ENCODE measurements around the gene RRP12. TPM values are rescaled to one million over a fixed set of nuclear protein-coding genes. Genes with fewer than 3 reads are reported as not detected.

The RRP12 gene
- total RNA-seq, 4 donors from 2014 or later, result 14.7 to 50.7 (median 24.4) TPM

GRCh38 chr10:97336446-97336845 lies 64.7 kb downstream of the RRP12 start:
- peak overlapping the region; percentile 46 to 97 (median 90) for H3K27ac ChIP-seq
- peaks cover 0 to under 1% (median 0%) of the 10 kb centered on the region in 3 donors for H3K36me3 ChIP-seq
- TF ChIP-seq, protein P1, sequence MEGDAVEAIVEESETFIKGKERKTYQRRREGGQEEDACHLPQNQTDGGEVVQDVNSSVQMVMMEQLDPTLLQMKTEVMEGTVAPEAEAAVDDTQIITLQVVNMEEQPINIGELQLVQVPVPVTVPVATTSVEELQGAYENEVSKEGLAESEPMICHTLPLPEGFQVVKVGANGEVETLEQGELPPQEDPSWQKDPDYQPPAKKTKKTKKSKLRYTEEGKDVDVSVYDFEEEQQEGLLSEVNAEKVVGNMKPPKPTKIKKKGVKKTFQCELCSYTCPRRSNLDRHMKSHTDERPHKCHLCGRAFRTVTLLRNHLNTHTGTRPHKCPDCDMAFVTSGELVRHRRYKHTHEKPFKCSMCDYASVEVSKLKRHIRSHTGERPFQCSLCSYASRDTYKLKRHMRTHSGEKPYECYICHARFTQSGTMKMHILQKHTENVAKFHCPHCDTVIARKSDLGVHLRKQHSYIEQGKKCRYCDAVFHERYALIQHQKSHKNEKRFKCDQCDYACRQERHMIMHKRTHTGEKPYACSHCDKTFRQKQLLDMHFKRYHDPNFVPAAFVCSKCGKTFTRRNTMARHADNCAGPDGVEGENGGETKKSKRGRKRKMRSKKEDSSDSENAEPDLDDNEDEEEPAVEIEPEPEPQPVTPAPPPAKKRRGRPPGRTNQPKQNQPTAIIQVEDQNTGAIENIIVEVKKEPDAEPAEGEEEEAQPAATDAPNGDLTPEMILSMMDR (IDR thresholded peaks at IDR 0.05), result no peak
- no peak for TF ChIP-seq POLR2A (IDR thresholded peaks at IDR 0.05)
- no peak for TF ChIP-seq EP300 (IDR thresholded peaks at IDR 0.05)
- H3K9me3 ChIP-seq, result no peaks in the 10 kb centered on the region
- H3K4me1 ChIP-seq, result peaks cover 0 to 49% (median 25%) of the 10 kb centered on the region in 4 donors
- DNase-seq (ENCODE audit: low spot score in 2 of 2), result no peak
- no peaks in the 10 kb centered on the region for H3K27me3 ChIP-seq
- WGBS, 2 donors, result 21 to 32% methylated on average over 5 of the region's 5 CpGs
- H3K4me3 ChIP-seq, result no peak overlapping the region

DNA sequence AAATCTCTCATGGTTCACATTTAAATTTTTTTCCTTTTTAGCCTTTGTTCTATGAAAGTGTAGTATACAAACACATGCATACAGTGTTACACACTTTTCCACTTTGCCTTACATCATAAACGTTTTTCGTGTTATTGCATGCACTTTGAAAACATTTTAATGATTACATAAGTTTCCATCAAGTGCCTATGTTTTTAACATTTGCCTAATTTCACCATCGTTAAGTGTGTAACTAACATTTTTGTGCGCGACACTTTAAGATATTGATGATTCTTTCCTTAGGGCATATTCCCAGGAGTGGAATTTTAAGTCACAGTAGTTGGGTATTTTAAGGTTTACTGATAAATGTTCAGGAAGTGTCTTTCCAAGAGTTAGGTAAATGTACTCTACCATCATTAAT lies 65.1 kb downstream of the RRP12 start:
- no peak for DNase-seq (ENCODE audit: low spot score in 2 of 2)
- no peaks in the 10 kb centered on the region for H3K9me3 ChIP-seq
- H3K4me3 ChIP-seq, result no peak overlapping the region
- WGBS, 2 donors, result 55 to 59% methylated on average over 5 of the region's 5 CpGs
- H3K27me3 ChIP-seq, result no peaks in the 10 kb centered on the region
- H3K4me1 ChIP-seq, result peaks cover 0 to 54% (median 30%) of the 10 kb centered on the region in 4 donors
- TF ChIP-seq POLR2A (IDR thresholded peaks at IDR 0.05) (no peak), EP300 (IDR thresholded peaks at IDR 0.05) (no peak)
- TF ChIP-seq, protein P1 (IDR thresholded peaks at IDR 0.05), result no peak
- peaks cover 0 to 5% (median 0%) of the 10 kb centered on the region in 3 donors for H3K36me3 ChIP-seq
- H3K27ac ChIP-seq, result peak overlapping the region in 3 of 4 donors; percentile 88 to 97 (median 92)

GRCh38 chr10:97335188-97335619 lies 65.9 kb downstream of the RRP12 start:
- peaks cover 0 to 11% (median 0%) of the 10 kb centered on the region in 3 donors for H3K36me3 ChIP-seq
- no peaks in the 10 kb centered on the region for H3K27me3 ChIP-seq
- H3K27ac ChIP-seq, result peak overlapping the region; percentile 88 to 97 (median 91)
- H3K4me3 ChIP-seq, result peak overlapping the region; percentile 56 to 97 (median 95)
- 2 to 7% methylated on average over 23 to 25 of the region's 25 CpGs for WGBS, 2 donors
- no peaks in the 10 kb centered on the region for H3K9me3 ChIP-seq
- no peak for DNase-seq (ENCODE audit: low spot score in 2 of 2)
- H3K4me1 ChIP-seq, result peaks cover 0 to 62% (median 32%) of the 10 kb centered on the region in 4 donors
- TF ChIP-seq EP300 (IDR thresholded peaks at IDR 0.05) (no peak), POLR2A (IDR thresholded peaks at IDR 0.05) (no peak)

- Histone ChIP-seq H3K27me3 (no peaks in the 10 kb centered on the region), H3K27ac (peak within 1 kb of the TSS; percentile 88 to 97 (median 91)), H3K4me1 (peaks cover 0 to 65% (median 32%) of the 10 kb centered on the region in 4 donors), H3K36me3 (peaks cover 0 to 17% (median 0%) of the 10 kb centered on the region in 3 donors), H3K4me3 (peak within 1 kb of the TSS; percentile 56 to 97 (median 95)), H3K9me3 (no peaks in the 10 kb centered on the region)
- TF ChIP-seq, protein P1 (IDR thresholded peaks at IDR 0.05), result peak in 2 of 5 experiments; percentile 54 to 67
- peak in 1 of 2 donors; percentile 92 for TF ChIP-seq EP300 (IDR thresholded peaks at IDR 0.05)
- TF ChIP-seq POLR2A (IDR thresholded peaks at IDR 0.05), result peak; percentile 56 to 86
- peak; percentile 81 to 85 for DNase-seq (ENCODE audit: low spot score in 2 of 2)
- WGBS, 2 donors, result 1% methylated on average over 35 to 57 of the region's 103 CpGs
Observed at GRCh38 chr10:97334370-97335175, 66.6 kb downstream of the RRP12 start, which contains the start of gene FRAT2. Gene FRAT2, minus strand, starts transcription at chr10:97334729. Its CDS starts 157 bp downstream, at chr10:97334572.

- Histone ChIP-seq H3K9me3 (no peaks in the 10 kb centered on the region), H3K4me1 (peaks cover 0 to 65% (median 32%) of the 10 kb centered on the region in 4 donors), H3K27me3 (no peaks in the 10 kb centered on the region), H3K36me3 (peaks cover 0 to 25% (median 0%) of the 10 kb centered on the region in 3 donors), H3K27ac (peak overlapping the region; percentile 11 to 97 (median 86)), H3K4me3 (peak overlapping the region; percentile 56 to 97 (median 84))
- 2 to 6% methylated on average over 17 to 24 of the region's 89 CpGs for WGBS, 2 donors
- TF ChIP-seq POLR2A (IDR thresholded peaks at IDR 0.05), result no peak
- peak in 1 of 2 donors; percentile 6 for TF ChIP-seq EP300 (IDR thresholded peaks at IDR 0.05)
- TF ChIP-seq, protein P1 (IDR thresholded peaks at IDR 0.05), result no peak
- DNase-seq (ENCODE audit: low spot score in 2 of 2), result no peak
Observed at GRCh38 chr10:97333601-97334369, 67.4 kb downstream of the RRP12 start.
